Measurements from ENCODE around the gene MRPS25.

- TF ChIP-seq, protein P1, sequence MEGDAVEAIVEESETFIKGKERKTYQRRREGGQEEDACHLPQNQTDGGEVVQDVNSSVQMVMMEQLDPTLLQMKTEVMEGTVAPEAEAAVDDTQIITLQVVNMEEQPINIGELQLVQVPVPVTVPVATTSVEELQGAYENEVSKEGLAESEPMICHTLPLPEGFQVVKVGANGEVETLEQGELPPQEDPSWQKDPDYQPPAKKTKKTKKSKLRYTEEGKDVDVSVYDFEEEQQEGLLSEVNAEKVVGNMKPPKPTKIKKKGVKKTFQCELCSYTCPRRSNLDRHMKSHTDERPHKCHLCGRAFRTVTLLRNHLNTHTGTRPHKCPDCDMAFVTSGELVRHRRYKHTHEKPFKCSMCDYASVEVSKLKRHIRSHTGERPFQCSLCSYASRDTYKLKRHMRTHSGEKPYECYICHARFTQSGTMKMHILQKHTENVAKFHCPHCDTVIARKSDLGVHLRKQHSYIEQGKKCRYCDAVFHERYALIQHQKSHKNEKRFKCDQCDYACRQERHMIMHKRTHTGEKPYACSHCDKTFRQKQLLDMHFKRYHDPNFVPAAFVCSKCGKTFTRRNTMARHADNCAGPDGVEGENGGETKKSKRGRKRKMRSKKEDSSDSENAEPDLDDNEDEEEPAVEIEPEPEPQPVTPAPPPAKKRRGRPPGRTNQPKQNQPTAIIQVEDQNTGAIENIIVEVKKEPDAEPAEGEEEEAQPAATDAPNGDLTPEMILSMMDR (IDR thresholded peaks at IDR 0.05), result no peak
- TF ChIP-seq POLR2A (IDR thresholded peaks at IDR 0.05) (no peak), POLR2AphosphoS5 (IDR thresholded peaks at IDR 0.05) (no peak), EP300 (IDR thresholded peaks at IDR 0.05; ENCODE audit: low read depth) (no peak)
Measured at GRCh38 chr3:15071699-15072098, 6.6 kb upstream of the MRPS25 start.
